Gastroesophageal sphincter (tissue), 4 donors: ENCODE data around the gene CHSY1. TPM values are rescaled to one million over a fixed set of nuclear protein-coding genes. Genes with fewer than 3 reads are reported as not detected.

Experiments used
- ATAC-seq: fragments of 150-250 bp; one replicate; pipeline ENCODE4 v1.9.1; 2016; ENCODE audit warnings: mild to moderate bottlenecking, moderate library complexity
- H3K27ac ChIP-seq, 4 donors: fragments of 200-600 bp; sonication (generic) in 3 of 4; 1 replicate in 3 of 4; 2 replicates in 1 of 4; pipeline ENCODE4 v1.5.1; 2016 to 2019
- H3K27me3 ChIP-seq: fragments of 200-600 bp; sonication (generic); one replicate; pipeline ENCODE4 v1.5.1; 2019
- H3K36me3 ChIP-seq, 2 donors: fragments of 200-600 bp; sonication (generic); one replicate each; pipeline ENCODE4 v1.5.1; 2019; ENCODE audit warnings: control low read depth in 1 of 2
- H3K4me1 ChIP-seq, 3 donors: fragments of 200-600 bp; sonication (generic); 1 replicate in 2 of 3; 2 replicates in 1 of 3; pipeline ENCODE4 v1.5.1; 2016 to 2019; ENCODE audit warnings: control low read depth in 2 of 3
- H3K4me3 ChIP-seq, 2 donors: fragments of 200-600 bp; sonication (generic); one replicate each; pipeline ENCODE4 v1.5.1; 2019; ENCODE audit warnings: mild to moderate bottlenecking in 1 of 2, moderate library complexity in 1 of 2
- H3K9me3 ChIP-seq, 3 donors: fragments of 200-600 bp; sonication (generic); one replicate each; pipeline ENCODE4 v1.5.1; 2017 to 2019; ENCODE audit warnings: control low read depth in 2 of 3
- CTCF ChIP-seq, 4 experiments: fragments of 200-600 bp in 2 of 4; fragments of 450-650 bp in 2 of 4; sonication (generic) in 1 of 4; IDR thresholded peaks; one replicate each; pipeline ENCODE4 v1.5.1; 2017 to 2019; ENCODE audit warnings: antibody characterized with exemption in 4 of 4, mild to moderate bottlenecking in 2 of 4, moderate library complexity in 2 of 4
- EP300 ChIP-seq: sonication (generic); formaldehyde crosslinking; IDR thresholded peaks from one replicate; pipeline ENCODE4 v1.6.1; 2017; ENCODE audit warnings: antibody characterized with exemption, mild to moderate bottlenecking
- POLR2A ChIP-seq, 2 donors: fragments of 450-650 bp; IDR thresholded peaks; one replicate each; pipeline ENCODE4 v1.6.1; 2017; ENCODE audit warnings: antibody characterized with exemption in 2 of 2, mild to moderate bottlenecking in 2 of 2, moderate library complexity in 1 of 2
- POLR2AphosphoS5 ChIP-seq: sonication (generic); formaldehyde crosslinking; IDR thresholded peaks from one replicate; pipeline ENCODE4 v1.6.1; 2017; ENCODE audit warnings: antibody characterized with exemption
- WGBS, 2 donors: methylation state at CpG; one replicate each; pipeline ENCODE4 v1.1.5; 2018; ENCODE audit warnings: low coverage in 1 of 2; 5-methylcytosine and 5-hydroxymethylcytosine counted together
- total RNA-seq, 4 donors: library from RNA; depleted of rRNA; stranded (reverse); fragments of >200 nt; gene quantifications; one replicate each; pipeline ENCODE4 v1.1.0, GENCODE V29; 2016

Gene CHSY1
- total RNA-seq, 4 donors from 2014 or later, result 13.8 to 30.6 (median 19.9) TPM

- TF ChIP-seq EP300 (no peak), POLR2AphosphoS5 (no peak), CTCF (IDR thresholded peaks at IDR 0.05) (no peak), POLR2A (IDR thresholded peaks at IDR 0.05) (no peak)
- H3K9me3 ChIP-seq, result no peaks in the 10 kb centered on the region
- no peak overlapping the region for H3K4me3 ChIP-seq
- H3K27me3 ChIP-seq, result no peaks in the 10 kb centered on the region
- H3K36me3 ChIP-seq, result no peaks in the 10 kb centered on the region
- peaks cover 3 to 90% (median 19%) of the 10 kb centered on the region in 3 donors for H3K4me1 ChIP-seq
- WGBS, 2 donors, result 80 to 88% methylated on average over 4 of the region's 4 CpGs
- ATAC-seq, result no peak
- no peak overlapping the region for H3K27ac ChIP-seq
These were observed 48.7 kb downstream of the CHSY1 start for GRCh38 chr15:101203029-101203573.

- TF ChIP-seq POLR2AphosphoS5 (peak; percentile 65), EP300 (no peak)
- no peak overlapping the region for H3K4me3 ChIP-seq
- H3K27me3 ChIP-seq, result no peaks in the 10 kb centered on the region
- ATAC-seq, result peak; percentile 99
- H3K4me1 ChIP-seq, result peaks cover 3 to 80% (median 19%) of the 10 kb centered on the region in 3 donors
- H3K27ac ChIP-seq, result peak overlapping the region; percentile 20 to 79 (median 70)
- H3K9me3 ChIP-seq, result no peaks in the 10 kb centered on the region
- H3K36me3 ChIP-seq, result no peaks in the 10 kb centered on the region
- WGBS, 2 donors, result 3 to 18% methylated on average over 4 of the region's 5 CpGs
These were observed 50.3 kb downstream of the CHSY1 start for GRCh38 chr15:101201411-101202174.

DNA sequence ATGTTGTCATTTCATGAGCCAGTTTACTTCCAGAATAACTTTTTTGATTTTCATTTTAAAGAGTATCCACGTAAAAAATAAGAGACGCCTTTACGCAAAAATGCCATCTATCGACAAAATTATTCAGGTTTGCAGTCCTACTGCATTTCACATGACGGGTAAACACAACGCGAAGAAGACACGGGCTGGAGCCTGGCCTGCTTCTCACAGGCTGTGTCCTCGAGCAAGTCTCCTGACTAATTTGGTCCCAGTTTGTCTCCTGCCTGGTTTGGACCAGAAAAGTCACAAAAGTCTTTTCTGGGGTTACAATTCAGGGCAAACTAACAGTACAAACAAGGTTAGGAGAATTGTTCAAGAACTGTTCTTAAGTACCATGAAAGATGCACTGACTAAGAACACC is 51.7 kb downstream of the CHSY1 start:
- 74 to 87% methylated on average over 4 to 9 of the region's 9 CpGs for WGBS, 2 donors
- peaks cover 3 to 70% (median 19%) of the 10 kb centered on the region in 3 donors for H3K4me1 ChIP-seq
- ATAC-seq, result no peak
- H3K27me3 ChIP-seq, result no peaks in the 10 kb centered on the region
- H3K4me3 ChIP-seq, result no peak overlapping the region
- H3K9me3 ChIP-seq, result no peaks in the 10 kb centered on the region
- H3K36me3 ChIP-seq, result no peaks in the 10 kb centered on the region
- TF ChIP-seq POLR2A (IDR thresholded peaks at IDR 0.05) (no peak), CTCF (IDR thresholded peaks at IDR 0.05) (no peak), EP300 (no peak), POLR2AphosphoS5 (no peak)
- peak overlapping the region in 3 of 4 donors; percentile 66 to 79 (median 73) for H3K27ac ChIP-seq

DNA sequence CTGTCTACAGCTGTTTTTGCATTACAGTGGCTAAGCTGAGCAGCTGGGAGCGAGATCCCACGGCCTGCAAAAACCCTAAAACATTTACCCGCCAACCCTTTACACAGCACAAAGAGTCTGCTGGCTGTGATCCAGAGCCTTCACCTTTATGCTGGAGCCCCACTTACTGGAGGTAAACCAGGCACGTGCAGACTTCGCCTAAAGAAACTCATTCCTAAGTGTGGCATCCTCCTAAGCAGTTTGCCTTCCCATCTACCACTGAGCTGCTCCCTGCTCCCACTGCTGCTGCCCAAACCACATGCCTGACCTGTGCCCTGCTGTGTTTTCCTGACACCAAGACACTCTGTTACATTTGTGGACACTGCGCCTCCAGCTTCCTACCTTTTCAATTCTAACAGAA is 53.0 kb downstream of the CHSY1 start:
- Histone ChIP-seq H3K4me3 (no peak overlapping the region), H3K4me1 (peaks cover 3 to 73% (median 20%) of the 10 kb centered on the region in 3 donors), H3K27me3 (no peaks in the 10 kb centered on the region), H3K9me3 (no peaks in the 10 kb centered on the region), H3K27ac (peak overlapping the region in 3 of 4 donors; percentile 2 to 73 (median 66)), H3K36me3 (no peaks in the 10 kb centered on the region)
- ATAC-seq, result no peak
- TF ChIP-seq POLR2AphosphoS5 (no peak), POLR2A (IDR thresholded peaks at IDR 0.05) (no peak), EP300 (no peak), CTCF (IDR thresholded peaks at IDR 0.05) (no peak)
- WGBS, 2 donors, result 40 to 73% methylated on average over 1 to 5 of the region's 6 CpGs

- 85 to 93% methylated on average over 8 to 12 of the region's 16 CpGs for WGBS, 2 donors
- Histone ChIP-seq H3K27ac (peak overlapping the region in 1 of 4 donors; percentile 2), H3K4me1 (peaks cover 3 to 76% (median 27%) of the 10 kb centered on the region in 3 donors)
These were observed 53.7 kb downstream of the CHSY1 start for GRCh38 chr15:101198031-101198575.

More at GRCh38 chr15:101198031-101198575, 53.7 kb downstream of the CHSY1 start:
- no peak overlapping the region for H3K4me3 ChIP-seq
- no peak for TF ChIP-seq POLR2A (IDR thresholded peaks at IDR 0.05)
- TF ChIP-seq EP300, result no peak
- TF ChIP-seq CTCF (IDR thresholded peaks at IDR 0.05), result no peak
- no peak for TF ChIP-seq POLR2AphosphoS5
- H3K36me3 ChIP-seq, result no peaks in the 10 kb centered on the region
- no peaks in the 10 kb centered on the region for H3K27me3 ChIP-seq
- no peaks in the 10 kb centered on the region for H3K9me3 ChIP-seq
- ATAC-seq, result no peak
